Measurements from ENCODE around the gene DSTN. TPM values are rescaled to one million over a fixed set of nuclear protein-coding genes. Genes with fewer than 3 reads are reported as not detected.

Gene DSTN
- total and polyA plus RNA-seq, 2 of the 4 experiments (the other 2 are of a cell fraction) = 221 to 269 TPM

- ChIA-PET POLR2A (ENCODE audit: unreplicated experiment) (no interaction called here), CTCF (no interaction called here)
- no peak overlapping the region for H2BK15ac ChIP-seq (ENCODE audit: low read depth, low read length)
- BruUV-seq (replicated peaks) = no TSS peak
- no peak for ATAC-seq (ENCODE audit: low read depth)
- H4K20me1 ChIP-seq (ENCODE audit: insufficient read depth, low read length) = peaks cover 89% of the 10 kb centered on the region
- H2BK20ac ChIP-seq (ENCODE audit: low read depth, low read length) = no peak overlapping the region
- H3K56ac ChIP-seq (ENCODE audit: extremely low read depth, insufficient read depth, low read length) = no peak overlapping the region
- dilution Hi-C loops (cut with HindIII; ENCODE audit: low sequenced_read_pairs, unreplicated experiment) (no loop called here), in situ Hi-C loops (cut with MboI; ENCODE audit: low sequenced_read_pairs) (loop anchor here (25.0 kb wide), 1 partner anchor 510 kb away; the partner anchor contains the start of genes KAT14 and PET117), intact Hi-C loops (cut with micrococcal nuclease) (no loop called here)
- peak overlapping the region; percentile 60 for H2AK9ac ChIP-seq (replicated peaks; ENCODE audit: low read depth, low read length, poor library complexity)
- H3K9ac ChIP-seq (ENCODE audit: low read depth, low read length) = no peak overlapping the region
- no peak overlapping the region for H3K4me3 ChIP-seq (ENCODE audit: insufficient read depth, low read depth, low read length)
- no peak overlapping the region for H4K91ac ChIP-seq (ENCODE audit: insufficient read depth, low read depth, low read length)
- H4K8ac ChIP-seq (ENCODE audit: low read depth in 2 of 2, low read length in 2 of 2) = no peak overlapping the region
- no peak overlapping the region for H3K27ac ChIP-seq (ENCODE audit: insufficient read depth, low read length)
- H3K18ac ChIP-seq (ENCODE audit: low read depth, low read length) = no peak overlapping the region
- H2AK5ac ChIP-seq (ENCODE audit: low read depth, low read length) = no peak overlapping the region
- no peaks in the 10 kb centered on the region for H3K9me3 ChIP-seq (ENCODE audit: control insufficient read depth, insufficient read depth, low read length)
- no peak overlapping the region for H3K4me2 ChIP-seq (ENCODE audit: low read depth, low read length)
- no peak overlapping the region for H3K4ac ChIP-seq (ENCODE audit: low read depth, low read length)
- no peaks in the 10 kb centered on the region for H3K4me1 ChIP-seq (ENCODE audit: control insufficient read depth, insufficient read depth, low read length)
- no peak overlapping the region for H2AFZ ChIP-seq (replicated peaks; ENCODE audit: low read length, poor library complexity)
- no peaks in the 10 kb centered on the region for H3K27me3 ChIP-seq (ENCODE audit: control insufficient read depth, insufficient read depth, low read length)
- H2BK5ac ChIP-seq (ENCODE audit: low read depth, low read length, poor library complexity, severe bottlenecking) = no peak overlapping the region
- H4K5ac ChIP-seq (ENCODE audit: low read depth, low read length) = no peak overlapping the region
- DNase-seq = no peak
- H3K79me1 ChIP-seq (ENCODE audit: low read depth in 1 of 2, low read length in 2 of 2) = peaks cover 36 to 91% of the 10 kb centered on the region in 2 experiments
- H3K23ac ChIP-seq (ENCODE audit: low read depth, low read length) = no peak overlapping the region
- TF ChIP-seq POLR2A (IDR thresholded peaks at IDR 0.05; ENCODE audit: low read depth, low read length) = no peak
- TF ChIP-seq MAFK (IDR thresholded peaks at IDR 0.05; ENCODE audit: low read depth, low read length) = no peak
- no peak for TF ChIP-seq FOS (IDR thresholded peaks at IDR 0.05; ENCODE audit: low read depth, low read length)
- TF ChIP-seq NFE2L2 (IDR thresholded peaks at IDR 0.05; ENCODE audit: low read depth, low read length) = no peak
- TF ChIP-seq BHLHE40 (IDR thresholded peaks at IDR 0.05; ENCODE audit: low read depth, low read length) = no peak
- TF ChIP-seq RFX5 (IDR thresholded peaks at IDR 0.05; ENCODE audit: low read depth, low read length) = no peak
- no peak for TF ChIP-seq SMC3 (IDR thresholded peaks at IDR 0.05; ENCODE audit: low read depth, low read length)
- TF ChIP-seq CEBPB (IDR thresholded peaks at IDR 0.05; ENCODE audit: low read depth, low read length) = no peak
- TF ChIP-seq RCOR1 (IDR thresholded peaks at IDR 0.05; ENCODE audit: insufficient replicate concordance, low read length) = no peak
- TF ChIP-seq ELK1 (IDR thresholded peaks at IDR 0.05; ENCODE audit: borderline replicate concordance, low read depth, low read length) = no peak
- no peak for TF ChIP-seq CTCF (conservative IDR thresholded peaks at IDR 0.05; ENCODE audit: low read depth, low read length)
- no peak for TF ChIP-seq MXI1 (IDR thresholded peaks at IDR 0.05; ENCODE audit: borderline replicate concordance, low read depth, low read length)
- TF ChIP-seq RAD21 (IDR thresholded peaks at IDR 0.05; ENCODE audit: low read length) = no peak
- TF ChIP-seq MAZ (IDR thresholded peaks at IDR 0.05; ENCODE audit: borderline replicate concordance, low read depth, low read length) = no peak
- no peak for TF ChIP-seq CHD1 (IDR thresholded peaks at IDR 0.05; ENCODE audit: low read depth, low read length)
- 86% methylated on average over 9 of the region's 27 CpGs; no CpG with 5 or more reads in 1 of the 2 experiments for WGBS, 2 experiments (ENCODE audit: extremely low coverage in 2 of 2, insufficient read length in 1 of 2)
- H3K9me1 ChIP-seq (ENCODE audit: insufficient read depth, low read length) = no peaks in the 10 kb centered on the region
- no peak overlapping the region for H3K14ac ChIP-seq (replicated peaks; ENCODE audit: low read depth, low read length)
- peaks cover 97% of the 10 kb centered on the region for H3K36me3 ChIP-seq (ENCODE audit: control insufficient read depth, insufficient read depth, low read length)
- H2BK120ac ChIP-seq (ENCODE audit: low read depth, low read length) = no peak overlapping the region
Measured at GRCh38 chr20:17627101-17627955, 57.5 kb downstream of the DSTN start.
